ENCODE results near the gene REXO5.
"Not testable (repeated sequence)": the region's sequence is repeated elsewhere in the genome, so short reads cannot be mapped to it uniquely, and the experiment has no call there.

GRCh38 chr16:20860995-20861394 lies 54.7 kb downstream of the REXO5 start:
- not testable (repeated sequence) for TF ChIP-seq CTCF (IDR thresholded peaks at IDR 0.05; ENCODE audit: insufficient read depth, low read depth, low read length); EZH2 (IDR thresholded peaks at IDR 0.05; ENCODE audit: insufficient read depth, low read length)
